DMS153 treated with DMSO at 0.1 percent for 48 hours (cell line): ENCODE measurements around the gene RABAC1.

Source experiments
- DNase-seq: peaks from one replicate; lab custom pipeline; 2025; ENCODE audit not compliant: unreplicated experiment; lab: John Stamatoyannopoulos, UW

Gene RABAC1

DNA sequence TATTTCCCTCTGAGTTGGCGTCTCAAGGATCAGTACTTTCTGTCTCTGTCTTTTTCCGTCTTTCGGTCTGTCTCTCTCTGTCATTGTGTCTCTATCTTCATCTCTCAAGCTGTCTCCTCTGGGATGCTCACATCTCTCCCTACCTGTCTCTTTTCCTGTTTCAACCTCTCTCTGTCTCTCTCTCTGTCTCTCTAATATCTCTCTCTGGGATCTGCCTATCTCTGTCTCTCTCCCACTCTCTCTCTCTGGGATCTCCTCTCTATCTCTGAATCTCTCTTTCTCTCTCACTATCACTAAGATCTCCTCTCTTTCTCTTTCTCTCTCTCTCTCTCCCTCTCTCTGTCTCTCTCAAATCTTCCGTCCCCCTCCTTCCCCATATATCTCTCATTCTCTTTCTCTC, 30.9 kb upstream of the RABAC1 start:
- DNase-seq, result no peak

DNA sequence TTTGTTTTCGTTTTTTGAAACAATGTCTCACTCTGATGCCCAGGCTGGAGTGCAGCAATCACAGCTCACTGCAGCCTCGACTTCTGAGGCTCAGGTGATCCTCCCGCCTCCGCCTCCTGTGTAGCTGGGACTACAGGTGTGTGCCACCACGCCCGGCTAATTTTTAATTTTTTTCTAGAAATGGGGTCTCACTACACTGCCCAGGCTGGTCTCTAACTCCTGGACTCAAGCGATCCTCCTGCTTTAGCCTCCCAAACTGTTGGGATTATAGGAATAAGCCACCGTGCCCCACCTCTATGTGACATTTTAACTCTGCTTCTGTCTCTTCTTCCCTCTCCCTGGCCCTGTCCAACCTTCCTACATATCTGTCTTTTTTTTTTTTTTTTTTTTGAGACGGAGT, 29.8 kb upstream of the RABAC1 start:
- DNase-seq, result no peak

DNA sequence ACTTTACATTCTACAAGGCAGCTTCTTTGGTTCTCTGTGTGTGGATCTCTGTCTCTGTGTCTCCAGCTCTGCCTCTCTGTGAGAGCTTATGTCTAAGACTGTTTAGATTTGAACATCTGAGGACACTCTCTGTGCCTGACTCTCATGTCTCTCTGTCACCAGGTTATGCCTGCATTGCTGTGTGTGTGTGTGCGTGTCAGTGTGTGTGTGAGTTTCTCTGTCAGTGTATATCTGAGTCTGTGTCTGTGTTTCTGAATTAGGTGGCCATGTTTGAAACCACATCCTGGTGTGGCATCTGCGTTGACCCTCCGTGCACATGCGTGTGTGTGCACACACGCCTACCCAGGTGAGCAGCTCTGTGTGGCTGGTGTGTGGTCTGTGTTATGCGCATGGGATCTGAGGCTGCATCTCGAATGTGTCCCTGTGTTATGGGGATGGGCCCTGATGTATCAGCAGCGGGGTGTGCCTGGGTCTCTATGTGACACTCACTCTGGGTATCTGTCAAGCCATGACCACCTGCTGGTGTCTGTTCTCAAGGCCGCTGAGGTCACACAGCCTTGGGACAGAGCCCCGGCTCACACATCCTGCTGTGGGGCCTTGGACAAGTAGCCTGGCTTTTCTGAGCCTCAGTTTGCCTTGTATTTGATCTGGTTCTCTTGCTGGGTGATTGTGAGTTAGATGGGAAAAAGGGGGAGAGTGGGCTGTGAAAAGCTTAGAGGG, 28.2 kb upstream of the RABAC1 start:
- DNase-seq, result no peak

DNA sequence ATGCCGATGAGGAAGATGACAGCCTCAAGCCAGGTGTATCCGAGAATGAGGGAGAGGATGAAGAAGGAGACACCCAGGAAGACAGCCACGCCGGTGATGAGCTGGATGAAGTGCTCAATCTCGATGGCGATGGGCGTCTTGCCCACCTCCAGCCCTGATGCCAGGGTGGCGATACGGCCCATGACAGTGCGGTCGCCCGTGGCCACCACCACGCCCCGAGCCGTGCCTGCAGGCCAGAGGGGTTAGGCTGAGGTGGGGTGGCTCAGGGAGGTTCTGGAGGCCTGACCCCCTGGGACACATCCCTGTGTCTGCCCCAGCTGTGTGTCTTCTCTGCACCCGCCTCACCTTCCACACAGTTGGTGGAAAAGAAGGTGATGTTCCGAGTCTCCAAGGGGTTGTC, 25.8 kb upstream of the RABAC1 start:
- no peak for DNase-seq

DNA sequence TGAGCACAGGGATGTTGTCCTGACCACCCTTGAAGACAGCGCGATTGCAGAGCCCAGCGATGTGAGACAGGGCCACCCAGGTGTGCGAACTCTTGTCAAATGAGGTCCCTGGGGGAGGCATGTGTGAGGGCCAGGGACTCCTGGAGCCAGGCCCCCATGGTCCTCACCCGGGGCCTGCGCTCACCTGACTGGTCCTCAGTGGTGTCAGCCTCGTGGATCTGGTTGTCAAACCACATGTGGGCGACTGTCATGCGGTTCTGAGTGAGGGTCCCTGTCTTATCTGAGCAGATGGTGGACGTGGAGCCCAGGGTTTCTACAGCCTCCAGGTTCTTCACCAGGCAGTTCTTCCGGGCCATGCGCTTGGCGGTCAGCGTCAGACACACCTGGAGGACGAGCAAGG, 22.6 kb upstream of the RABAC1 start:
- no peak for DNase-seq

DNA sequence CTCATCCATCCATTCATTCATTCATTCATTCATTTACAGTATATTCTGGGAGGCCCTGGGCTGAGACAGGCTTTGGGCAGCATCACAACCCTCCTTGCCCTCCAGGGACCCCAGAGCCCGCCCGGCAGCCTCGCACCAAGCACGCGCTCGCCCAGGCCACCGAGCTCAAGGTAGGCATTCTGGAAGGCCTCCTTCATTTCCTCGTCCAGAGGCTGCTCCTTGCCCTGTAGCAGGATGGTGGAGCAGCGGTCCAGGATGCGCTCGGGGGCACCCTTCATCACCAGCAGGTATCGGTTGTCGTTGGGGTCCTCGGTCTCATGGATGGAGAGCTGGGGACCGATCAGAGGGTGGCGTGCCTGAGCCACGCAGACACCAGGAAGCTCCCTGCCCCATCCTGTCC, 19.3 kb upstream of the RABAC1 start:
- DNase-seq, result no peak

DNA sequence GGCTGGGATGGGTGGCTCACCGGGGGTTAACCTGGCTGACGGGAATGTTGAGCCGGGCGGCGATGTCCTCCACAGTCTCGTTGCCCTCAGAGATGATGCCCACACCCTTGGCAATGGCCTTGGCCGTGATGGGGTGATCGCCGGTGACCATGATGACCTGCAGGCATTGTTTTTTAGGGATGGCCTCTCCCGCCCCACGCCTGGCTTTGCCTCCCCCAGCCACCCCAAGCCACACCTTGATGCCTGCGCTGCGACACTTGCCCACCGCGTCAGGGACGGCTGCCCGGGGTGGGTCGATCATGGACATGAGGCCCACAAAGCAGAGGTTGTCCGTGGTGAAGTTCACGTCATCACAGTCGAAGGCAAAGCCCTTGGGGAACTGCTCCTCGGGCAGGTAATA, 18.8 kb upstream of the RABAC1 start:
- DNase-seq, result no peak

DNA sequence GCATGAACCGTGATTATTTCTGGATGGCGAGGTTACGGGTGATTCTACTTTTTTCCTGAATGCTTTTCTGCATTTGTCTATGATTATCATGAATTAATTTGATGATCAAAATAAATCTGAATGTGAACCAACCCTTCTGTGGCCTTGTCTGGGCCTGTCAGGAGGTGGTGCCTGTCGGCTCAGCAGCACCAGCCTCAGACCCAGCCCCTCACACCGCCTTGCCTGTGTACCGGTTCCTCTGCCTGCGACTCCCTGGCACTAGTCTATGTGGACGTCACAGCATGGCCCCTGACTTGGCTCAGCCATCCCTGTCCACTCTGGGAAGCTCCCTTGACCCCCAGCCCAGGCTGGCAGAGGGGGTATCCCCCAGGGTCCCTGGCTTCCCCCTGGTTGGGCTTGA, 15.5 kb upstream of the RABAC1 start:
- DNase-seq, result no peak

DNA sequence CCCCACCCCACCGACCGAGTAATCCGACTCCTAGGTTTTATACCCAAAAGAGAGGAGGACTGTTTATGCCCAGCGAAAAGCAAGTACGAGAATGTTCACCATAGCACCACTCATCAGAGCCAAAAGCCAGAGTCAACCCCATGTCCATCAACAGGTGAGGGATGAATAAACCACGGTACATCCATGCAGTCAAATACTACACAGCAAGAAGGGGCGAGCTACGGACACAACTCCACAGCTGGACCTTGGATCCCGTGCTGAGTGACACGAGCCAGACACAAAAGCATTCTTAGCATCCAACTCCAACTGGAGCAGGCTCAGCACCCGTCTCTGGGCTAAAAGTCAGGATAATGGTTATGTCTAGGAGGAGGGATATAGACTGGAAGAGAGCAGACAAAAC, 12.2 kb upstream of the RABAC1 start:
- no peak for DNase-seq

DNA sequence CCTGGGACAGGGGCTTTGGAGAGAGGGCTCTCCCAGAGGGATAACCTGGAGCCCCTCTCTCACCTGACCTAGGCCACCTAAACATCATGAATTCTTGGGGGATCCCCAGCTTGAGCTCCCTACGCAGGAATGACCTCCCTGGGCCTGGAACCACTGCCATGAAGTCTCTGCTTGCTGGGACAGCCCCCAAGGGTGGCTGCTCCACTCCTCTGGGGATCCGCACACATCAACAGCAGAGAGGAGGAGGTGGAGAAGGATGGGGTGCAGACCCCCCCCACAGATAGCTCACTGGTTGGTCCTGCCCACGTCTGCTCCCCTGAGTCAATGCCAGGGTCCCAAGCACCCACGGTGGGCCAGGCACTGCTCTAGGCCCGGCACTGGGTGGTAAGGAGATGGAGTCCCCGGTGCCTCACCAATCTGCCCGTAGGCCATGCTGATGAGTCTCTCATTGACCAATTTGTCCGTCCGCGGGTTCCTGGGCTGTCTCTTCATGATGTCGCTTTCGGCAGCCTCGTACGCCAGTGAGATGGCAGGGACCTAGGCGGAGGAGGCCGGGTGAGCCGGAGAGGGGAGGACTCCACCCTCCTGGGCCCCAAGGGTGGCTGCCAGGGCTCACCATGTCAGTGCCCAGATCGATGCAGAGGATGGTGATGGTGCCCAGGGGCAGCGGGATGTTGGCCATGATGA, 10.8 kb upstream of the RABAC1 start:
- no peak for DNase-seq

DNA sequence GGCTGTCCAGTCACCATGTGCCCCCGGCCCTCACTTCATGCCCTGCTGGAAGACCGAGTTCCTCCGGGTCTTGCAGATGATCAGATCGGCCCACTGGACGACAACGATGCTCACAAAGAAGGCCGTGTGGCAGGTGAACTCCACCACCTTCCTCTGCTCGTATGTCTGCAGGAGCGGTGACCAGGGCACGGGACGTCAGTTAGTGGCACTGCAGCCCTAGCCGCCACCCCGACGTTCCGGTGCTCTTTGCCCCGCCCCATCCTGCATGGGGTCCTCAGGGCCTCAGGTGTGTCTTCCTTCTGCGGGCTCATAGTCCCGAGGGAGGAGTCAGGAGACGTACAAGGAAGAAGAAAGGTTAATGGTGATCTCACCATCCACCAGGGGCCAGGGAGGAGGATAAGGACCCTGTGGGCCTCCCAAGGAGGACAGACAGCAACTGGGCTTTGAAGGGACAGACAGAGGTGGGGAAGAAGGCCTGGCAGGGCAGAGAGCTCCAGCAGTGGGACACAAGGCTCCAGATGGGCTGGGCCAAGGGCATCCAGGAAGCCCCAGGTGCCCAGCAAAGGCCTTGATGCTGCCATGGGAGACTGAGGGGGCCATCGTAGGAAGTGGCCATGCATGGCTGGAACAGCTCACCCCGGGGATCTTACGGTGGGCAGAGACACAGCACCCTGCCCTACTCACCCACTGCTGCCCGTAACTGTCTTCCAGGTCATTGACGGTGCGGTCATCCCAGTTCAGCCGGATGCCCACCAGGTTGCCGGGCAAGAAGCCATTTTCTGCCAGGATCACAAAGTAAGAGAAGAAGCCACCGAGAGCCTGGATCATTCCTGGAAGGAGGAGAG, 9.9 kb upstream of the RABAC1 start:
- no peak for DNase-seq

DNA sequence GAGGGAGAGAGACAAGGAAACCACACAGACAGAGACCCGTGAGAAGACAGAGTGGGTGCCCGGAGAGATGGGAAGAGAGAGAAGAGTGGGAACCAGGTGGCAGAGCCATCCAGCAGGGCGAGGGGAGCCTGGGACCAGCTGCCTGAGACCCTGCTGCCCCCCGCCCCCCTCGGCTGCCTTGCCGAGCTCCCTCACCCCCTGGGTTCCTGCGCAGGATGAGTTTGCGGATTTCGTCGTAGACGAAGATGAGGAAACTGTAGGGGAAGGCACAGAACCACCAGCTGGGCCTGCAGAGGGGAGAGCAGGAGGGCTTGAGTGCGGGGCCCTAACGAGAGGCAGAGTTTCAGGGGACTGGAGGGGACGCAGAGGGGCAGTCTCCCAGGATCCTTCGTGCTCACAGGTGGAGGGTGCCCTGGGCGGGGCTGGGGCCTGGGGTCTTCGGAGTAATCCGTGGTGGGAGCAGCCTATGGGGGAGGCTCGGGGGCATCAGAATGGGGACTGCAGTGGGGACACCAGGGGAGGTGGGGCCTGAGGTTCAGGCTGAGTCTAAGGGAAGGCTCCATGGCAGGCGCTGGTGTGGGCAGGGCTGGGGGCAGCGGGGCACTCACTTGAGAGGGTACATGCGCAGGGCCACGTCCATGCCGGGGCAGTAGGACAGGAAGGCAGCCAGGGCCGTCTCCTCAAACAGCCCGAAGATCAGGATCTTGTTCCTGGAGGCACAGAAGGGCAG, 8.1 kb upstream of the RABAC1 start:
- no peak for DNase-seq

DNA sequence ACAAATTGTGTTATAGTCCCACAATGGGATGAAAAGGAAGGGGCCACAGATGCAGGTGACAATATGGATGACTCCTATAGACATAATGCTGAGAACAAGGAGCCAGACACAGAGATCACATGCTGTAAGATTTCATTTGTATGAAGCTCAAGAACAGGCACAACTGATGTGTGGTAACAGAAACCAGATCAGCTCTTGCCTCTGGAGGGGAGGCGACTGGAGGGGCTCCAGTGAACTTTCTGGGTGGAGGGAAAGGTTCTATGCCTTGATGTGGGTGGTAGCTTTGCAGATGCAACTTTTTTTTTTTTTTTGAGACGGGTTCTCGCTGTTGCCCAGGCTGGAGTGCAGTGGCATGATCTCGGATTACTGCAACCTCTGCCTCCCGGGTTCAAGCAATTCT, 6.0 kb upstream of the RABAC1 start:
- DNase-seq, result no peak

DNA sequence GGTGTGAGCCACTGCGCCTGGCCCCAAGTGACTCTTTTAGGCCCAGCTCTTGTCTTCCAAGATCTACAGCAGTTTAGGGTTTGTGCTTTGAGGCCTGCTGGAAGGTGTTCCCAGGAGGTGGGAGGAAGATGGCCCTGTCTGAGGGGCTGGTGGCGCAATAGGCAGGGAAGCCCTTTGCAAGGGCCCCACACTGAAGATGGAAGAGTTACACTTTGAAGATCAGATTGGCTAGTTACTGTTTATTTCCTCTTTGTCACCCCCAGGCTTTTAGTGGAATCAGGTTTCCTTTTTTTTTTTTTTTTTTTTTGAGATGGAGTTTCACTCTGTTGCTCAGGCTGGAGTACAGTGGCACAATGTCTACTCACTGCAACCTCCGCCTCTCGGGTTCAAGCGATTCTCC, 1.9 kb upstream of the RABAC1 start:
- no peak for DNase-seq

DNA sequence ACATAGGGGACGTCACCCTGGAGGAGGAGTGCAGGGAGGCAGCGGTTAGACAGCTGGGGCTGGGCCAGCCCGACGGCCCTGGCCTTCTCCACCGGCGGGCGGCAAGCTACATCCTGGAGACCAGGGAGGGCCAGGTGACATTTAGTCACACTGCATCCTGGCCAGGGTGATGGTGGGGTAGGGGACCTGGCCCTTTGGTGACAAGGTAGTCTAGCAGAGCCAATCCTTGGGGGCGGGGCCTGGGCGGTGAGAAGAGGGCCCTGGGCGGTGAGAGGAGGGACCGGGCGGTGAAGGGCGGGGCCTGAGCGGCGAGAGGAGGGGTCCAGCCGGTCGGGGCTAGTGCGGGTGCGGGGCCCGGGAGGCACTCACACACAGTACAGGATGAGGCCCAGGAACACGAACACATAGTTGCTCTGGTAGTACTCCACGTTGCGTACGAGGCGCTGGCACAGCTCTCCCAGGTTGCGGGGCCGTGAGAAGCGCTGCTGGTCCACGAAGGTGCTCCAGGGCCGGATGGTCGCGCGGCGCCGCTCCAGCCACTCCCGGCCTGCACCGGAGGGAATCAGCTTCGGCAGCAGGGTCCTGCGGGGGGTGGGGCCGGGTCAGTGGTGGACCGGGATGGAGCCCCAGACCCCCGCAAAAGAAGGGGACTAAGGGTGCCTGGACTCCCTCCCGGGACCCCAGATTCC, 610 bp downstream of the RABAC1 start:
- peak; percentile 62 for DNase-seq

DNA sequence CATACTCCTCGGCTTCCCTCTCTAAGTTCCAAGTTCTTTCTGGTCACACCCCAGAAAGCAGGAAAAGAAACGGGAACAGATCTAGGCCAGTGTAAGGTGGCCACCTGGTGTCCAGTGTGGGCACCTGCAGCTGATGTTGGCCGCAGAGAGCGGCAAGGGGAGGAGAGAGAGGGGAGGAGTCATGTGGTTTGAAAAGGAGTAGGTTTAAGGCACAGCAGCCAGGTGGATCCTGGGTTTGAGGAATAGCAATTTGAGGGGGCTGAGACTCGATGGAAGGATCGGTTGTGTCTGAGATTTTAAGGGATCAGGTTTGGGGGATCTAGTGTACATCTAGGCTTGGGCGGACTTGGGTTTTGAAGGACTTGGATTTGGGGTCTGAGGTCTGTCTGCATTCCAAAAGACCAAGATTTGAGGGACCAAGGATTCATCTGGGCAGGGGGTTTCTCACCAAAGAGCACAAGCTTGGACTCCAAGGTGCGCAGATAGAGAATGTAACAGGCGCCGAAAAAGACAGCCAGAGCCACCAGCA, 1.2 kb downstream of the RABAC1 start:
- peak; percentile 72 for DNase-seq

DNA sequence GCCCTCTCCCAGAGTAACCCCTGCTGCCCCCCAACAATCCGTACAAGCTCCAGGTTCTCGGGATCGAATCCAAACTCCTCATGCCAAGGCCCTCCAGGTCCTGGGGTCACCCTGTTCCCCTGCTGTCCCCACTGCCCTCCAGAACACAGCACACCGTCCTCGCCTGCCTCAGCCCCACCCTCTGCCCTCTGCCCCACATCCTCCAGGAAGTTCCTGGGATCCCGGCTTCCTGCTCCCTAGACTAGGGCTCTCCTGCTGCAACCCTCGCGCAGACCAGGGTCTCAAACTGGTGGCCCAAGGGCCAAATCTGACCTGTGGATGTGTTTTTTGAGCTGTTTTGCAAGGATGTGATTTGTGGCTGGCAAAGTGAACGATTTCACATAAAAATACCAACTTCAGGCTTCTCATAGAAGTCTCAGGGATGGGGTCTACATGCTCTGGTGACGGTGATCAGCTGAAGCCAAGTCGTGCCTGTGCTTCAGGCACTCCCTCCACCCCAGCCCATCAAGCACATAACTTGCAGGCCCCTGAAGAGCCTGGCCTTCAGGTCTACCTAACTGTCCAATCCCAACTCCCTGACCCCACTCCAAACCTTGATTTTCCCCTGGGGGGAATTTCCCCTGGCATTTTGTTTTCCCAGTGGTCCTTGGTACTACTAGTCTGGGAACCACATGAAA, 1.8 kb downstream of the RABAC1 start:
- DNase-seq, result no peak

DNA sequence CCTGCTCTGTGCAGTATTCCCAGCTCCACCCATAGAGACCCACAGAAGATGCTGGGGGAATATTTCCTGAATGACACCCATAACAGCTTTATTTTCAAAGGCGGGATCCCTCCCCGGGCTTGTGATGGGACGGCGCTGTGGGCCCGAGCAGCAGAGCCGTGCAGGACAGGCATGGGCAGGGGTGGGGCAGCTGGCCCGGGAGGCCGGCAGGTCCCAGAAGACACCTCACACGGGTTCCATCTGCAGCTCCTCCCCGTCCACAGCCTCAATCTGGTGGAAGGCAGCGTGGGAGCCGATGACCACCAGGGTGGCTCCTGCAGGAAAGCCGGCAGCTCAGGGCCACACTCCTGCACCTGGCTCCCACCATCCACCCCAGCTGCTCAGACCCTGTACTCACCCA, 2.5 kb downstream of the RABAC1 start:
- DNase-seq, result no peak

DNA sequence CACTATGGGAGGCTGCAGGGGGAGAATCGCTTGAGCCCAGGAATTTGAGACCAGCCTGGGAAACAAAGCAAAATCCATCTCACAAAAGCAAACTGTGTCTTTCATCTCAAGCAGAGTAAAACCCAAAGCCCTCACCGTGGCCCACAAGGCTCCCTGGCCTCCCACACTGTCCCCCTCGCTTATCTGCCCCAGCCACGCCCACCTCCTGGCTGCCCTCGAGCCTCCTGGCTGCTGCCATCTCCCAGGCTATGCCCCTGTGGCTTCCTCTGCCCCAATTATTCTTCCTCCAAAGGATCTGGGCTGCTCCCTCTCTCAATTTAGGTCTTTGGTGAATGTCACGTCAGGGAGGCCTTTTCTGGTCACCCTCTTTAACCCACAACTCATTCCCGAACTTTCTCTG, 3.6 kb downstream of the RABAC1 start:
- DNase-seq, result no peak

DNA sequence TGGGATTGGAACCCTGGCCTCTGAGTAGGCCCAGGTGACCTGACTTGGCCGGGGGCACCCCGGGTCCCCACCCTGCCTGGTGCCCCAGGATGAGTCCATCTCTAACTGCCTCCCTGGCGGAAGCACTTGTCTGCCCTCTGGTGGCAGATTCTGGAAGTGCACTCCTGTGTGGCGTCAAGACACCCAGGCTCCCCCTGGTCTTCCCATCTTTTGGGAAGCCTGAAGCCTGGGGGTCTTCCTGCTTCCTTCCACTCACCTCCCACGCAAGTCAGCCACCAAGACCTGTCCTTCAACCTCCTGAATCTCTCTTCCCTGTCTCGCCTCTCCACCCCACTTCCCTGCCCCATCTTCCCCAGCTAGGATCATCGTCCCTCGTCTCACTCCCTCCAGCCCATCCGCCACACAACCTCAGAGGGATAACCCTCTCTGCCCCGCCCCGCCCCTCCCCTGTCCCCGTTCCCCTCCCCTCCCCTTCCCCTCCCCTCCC, 7.4 kb downstream of the RABAC1 start:
- DNase-seq, result peak; percentile 17
